Neuron (in vitro differentiated cells): ENCODE measurements around the gene CEACAM1.
"Not testable (repeated sequence)": the region's sequence is repeated elsewhere in the genome, so short reads cannot be mapped to it uniquely, and the experiment has no call there.

Source experiments
- H2AFZ ChIP-seq: one replicate; pipeline ENCODE4 v1.6.1; 2013; ENCODE audit warnings: low read depth, mild to moderate bottlenecking, inconsistent platforms, low read length, moderate library complexity
- H3K27me3 ChIP-seq: one replicate; pipeline ENCODE4 v1.6.1; 2013; ENCODE audit warnings: low read length; ENCODE audit not compliant: insufficient read depth
- H3K36me3 ChIP-seq: one replicate; pipeline ENCODE4 v1.6.1; 2013; ENCODE audit warnings: low read length; ENCODE audit not compliant: insufficient read depth
- H3K4me1 ChIP-seq: one replicate; pipeline ENCODE4 v1.6.1; 2013; ENCODE audit warnings: low read length; ENCODE audit not compliant: insufficient read depth
- H3K4me3 ChIP-seq: 2 replicates; pipeline ENCODE4 v1.5.1; 2013; ENCODE audit warnings: mild to moderate bottlenecking, low read length, moderate library complexity
- H3K9me3 ChIP-seq: one replicate; pipeline ENCODE4 v1.6.1; 2013; ENCODE audit warnings: low read length

CEACAM1 gene

DNA sequence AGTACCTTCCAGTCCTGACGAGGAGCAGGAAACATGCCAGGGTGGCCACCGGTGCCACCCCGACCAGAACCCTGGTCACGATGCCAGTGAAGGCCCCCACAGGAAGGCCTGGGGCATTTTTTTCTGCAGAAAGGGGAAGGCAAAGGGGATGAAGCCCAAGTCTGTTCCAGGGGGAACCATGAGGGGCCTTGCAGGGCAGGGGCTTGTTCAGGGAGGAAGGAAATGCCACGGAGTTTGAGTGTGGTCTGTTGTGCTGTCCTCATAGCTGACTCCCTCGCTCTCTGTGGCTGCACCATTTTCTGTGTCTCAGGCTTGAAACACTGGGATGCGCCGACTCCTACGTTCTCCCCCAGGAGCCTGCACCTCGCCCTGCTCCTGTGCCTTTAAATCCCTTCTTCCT, 27.5 kb upstream of the CEACAM1 start:
- Histone ChIP-seq H3K4me1 (peaks cover 9% of the 10 kb centered on the region), H3K9me3 (no peaks in the 10 kb centered on the region), H2AFZ (no peak overlapping the region), H3K4me3 (no peak overlapping the region), H3K36me3 (no peaks in the 10 kb centered on the region), H3K27me3 (no peaks in the 10 kb centered on the region)

DNA sequence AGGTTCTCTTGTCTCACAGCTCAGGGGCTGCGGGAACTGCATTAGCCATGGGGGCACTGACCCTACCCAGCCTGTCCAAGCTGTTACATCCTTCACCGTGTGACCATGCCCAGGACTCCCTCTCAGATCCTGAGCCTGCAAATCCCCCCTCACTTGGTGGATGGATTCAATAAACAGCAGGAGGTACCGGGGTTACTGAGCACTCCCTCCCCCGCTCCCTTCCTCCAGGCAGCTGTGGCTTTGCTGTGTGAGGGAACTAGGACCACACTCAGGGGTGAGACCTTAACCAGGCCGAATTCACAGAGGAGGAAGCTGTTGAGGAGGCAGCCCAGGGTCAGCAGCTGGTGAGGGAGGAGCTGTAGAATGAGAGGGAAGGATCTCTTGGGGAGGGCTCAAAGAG, 27.0 kb upstream of the CEACAM1 start:
- no peaks in the 10 kb centered on the region for H3K27me3 ChIP-seq
- H3K4me1 ChIP-seq, result peaks cover 9% of the 10 kb centered on the region
- no peak overlapping the region for H2AFZ ChIP-seq
- no peaks in the 10 kb centered on the region for H3K9me3 ChIP-seq
- H3K36me3 ChIP-seq, result no peaks in the 10 kb centered on the region
- no peak overlapping the region for H3K4me3 ChIP-seq

DNA sequence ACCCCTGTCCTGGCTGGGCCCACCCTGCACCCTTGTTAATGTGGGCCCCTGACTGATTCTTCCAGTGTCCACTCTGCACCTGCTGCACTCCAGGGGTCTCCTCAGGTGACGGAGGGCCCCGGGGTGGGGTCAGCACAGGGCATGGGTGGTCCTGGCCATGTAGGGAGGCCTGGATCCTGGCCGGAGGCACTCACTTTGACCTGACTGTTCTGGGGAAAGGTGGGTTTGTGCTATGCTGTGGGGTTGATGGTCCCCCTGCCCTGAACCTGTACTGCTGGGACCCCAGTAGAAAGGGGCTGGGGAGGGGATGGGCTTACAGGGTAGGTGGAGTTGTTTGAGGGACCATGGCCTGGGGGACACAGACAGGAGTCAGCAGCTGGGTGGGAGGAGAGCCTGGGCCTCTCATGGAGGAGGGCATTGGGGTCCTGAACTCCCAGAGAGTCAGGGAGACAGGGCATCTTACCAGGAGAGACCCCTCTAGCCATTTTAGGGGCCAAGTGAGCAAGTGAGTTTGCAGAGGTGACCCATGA, 25.8 kb upstream of the CEACAM1 start:
- no peaks in the 10 kb centered on the region for H3K36me3 ChIP-seq
- no peak overlapping the region for H3K4me3 ChIP-seq
- H3K9me3 ChIP-seq, result no peaks in the 10 kb centered on the region
- peaks cover 9% of the 10 kb centered on the region for H3K4me1 ChIP-seq
- H3K27me3 ChIP-seq, result no peaks in the 10 kb centered on the region
- no peak overlapping the region for H2AFZ ChIP-seq

DNA sequence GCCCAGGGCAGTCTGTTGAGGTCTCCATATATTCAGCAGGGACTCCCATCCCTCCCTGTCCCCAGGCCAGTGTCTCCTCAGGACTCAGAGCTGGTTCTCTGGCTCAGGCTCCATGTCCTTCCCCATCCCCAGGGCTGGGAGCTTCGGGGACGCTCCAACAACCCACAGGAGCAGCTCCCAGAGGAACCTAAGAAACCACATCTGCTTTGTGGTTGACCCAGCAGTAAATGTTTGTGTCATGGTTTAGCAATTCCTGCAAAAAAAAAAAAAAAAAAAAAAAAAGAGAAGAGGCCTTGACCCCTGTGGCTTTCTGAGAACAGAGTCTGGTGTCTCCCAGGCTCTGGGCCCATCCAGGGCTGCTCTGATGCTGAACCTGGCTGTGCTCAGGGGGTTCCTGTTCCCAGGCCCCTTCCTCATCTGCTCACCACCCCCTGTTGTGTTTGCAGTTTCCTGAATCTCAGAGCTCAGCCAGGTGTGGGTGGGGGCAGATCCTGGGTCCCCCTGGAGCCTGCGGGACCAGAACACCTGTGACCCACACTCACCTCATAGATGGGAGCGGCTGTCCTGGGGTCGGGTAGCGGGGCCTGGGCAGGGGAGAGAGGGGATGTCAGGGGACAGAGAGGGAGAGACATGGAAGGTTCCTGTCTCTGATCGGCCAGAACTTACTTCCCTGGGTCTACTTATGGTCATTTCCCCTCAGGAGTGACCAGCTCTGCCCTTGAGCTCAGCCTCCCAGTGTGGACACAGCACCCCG, 25.2 kb upstream of the CEACAM1 start:
- no peaks in the 10 kb centered on the region for H3K9me3 ChIP-seq
- no peak overlapping the region for H2AFZ ChIP-seq
- H3K36me3 ChIP-seq, result no peaks in the 10 kb centered on the region
- H3K4me3 ChIP-seq, result no peak overlapping the region
- no peaks in the 10 kb centered on the region for H3K27me3 ChIP-seq
- H3K4me1 ChIP-seq, result peaks cover 6% of the 10 kb centered on the region

DNA sequence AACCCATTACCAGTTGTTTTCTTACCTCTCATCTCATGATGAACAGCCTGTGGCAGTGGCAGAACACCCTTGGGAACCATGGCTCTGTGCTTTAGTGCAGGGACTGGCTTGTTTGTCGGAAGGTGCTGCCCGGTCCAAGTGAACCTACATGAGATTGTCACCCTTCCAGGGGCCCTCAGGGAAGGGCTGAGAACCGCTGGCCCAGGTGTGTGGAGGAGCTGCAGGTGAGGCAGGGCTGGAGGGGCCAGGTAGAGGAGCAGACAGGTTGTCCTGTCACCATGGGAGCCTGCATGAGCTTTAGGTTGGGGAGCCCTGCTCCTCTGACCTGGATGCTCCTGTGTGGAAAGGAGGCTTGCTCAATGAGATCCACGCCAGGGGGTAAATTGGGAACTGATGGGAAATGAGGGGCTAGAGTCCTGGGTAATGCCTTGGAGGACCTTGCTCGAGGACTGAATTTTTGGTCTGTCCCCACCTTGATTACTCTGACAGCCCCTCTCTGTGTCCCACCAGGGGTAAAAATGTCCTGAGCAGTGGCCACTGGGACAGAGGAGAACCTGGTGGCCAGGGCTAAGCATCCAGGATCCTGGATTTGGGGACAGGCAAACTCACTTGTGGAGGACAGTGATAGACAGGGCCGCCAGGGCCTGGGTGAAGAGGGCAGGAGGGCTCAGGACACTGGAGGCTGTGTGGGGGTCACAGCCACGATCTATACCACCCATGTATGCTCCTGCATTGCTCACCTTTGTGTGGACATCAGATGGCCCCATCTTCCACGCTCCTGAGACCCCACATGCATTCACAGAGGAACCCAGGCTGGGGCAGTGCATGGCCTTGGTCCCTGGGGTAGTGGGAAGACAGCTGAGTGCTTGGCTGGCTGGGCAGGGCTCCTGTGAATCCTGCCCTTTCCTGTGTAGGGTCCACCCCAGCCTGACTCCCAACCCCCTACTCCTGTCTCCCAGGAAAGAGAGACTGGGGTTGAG, 24.1 kb upstream of the CEACAM1 start:
- peaks cover 4% of the 10 kb centered on the region for H3K4me1 ChIP-seq
- no peak overlapping the region for H2AFZ ChIP-seq
- no peak overlapping the region for H3K4me3 ChIP-seq
- H3K36me3 ChIP-seq, result no peaks in the 10 kb centered on the region
- no peaks in the 10 kb centered on the region for H3K9me3 ChIP-seq
- no peaks in the 10 kb centered on the region for H3K27me3 ChIP-seq

DNA sequence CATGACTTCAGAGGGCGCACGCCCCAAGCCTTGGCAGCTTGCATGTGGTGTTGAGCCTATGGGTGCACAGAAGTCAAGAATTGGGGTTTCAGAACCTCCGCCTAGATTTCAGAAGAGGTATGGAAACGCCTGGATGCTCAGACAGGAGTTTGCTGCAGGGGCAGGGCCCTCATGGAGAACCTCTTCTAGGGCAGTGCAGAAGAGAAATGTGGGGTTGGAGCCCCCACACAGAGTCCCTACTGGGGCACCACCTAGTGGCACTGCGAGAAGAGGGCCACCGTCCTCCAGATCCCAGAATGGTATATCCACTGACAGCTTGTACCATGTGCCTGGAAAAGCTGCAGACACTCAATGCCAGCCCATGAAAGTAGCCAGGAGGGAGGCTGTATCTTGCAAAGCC, 22.2 kb upstream of the CEACAM1 start:
- not testable (repeated sequence) for H2AFZ ChIP-seq, H3K4me3 ChIP-seq, H3K9me3 ChIP-seq, H3K4me1 ChIP-seq, H3K36me3 ChIP-seq, H3K27me3 ChIP-seq

DNA sequence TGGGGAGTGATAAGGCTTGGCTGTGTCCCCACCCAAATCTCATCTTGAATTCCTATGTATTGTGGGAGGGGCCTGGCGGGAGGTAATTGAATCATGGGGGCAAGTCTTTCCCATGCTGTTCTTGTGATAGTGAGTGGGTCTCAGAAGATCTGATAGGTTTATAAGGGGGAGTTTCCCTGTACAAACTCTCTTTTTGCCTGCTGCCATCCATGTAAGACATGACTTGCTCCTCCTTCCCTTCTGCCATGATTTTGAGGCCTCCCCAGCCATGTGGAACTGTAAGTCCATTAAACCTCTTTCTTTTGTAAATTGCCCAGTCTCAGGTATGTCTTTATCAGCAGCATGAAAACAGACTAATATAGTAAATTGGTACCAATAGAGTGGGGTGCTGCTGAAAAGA, 20.8 kb upstream of the CEACAM1 start:
- H3K27me3 ChIP-seq, result not testable (repeated sequence)

DNA sequence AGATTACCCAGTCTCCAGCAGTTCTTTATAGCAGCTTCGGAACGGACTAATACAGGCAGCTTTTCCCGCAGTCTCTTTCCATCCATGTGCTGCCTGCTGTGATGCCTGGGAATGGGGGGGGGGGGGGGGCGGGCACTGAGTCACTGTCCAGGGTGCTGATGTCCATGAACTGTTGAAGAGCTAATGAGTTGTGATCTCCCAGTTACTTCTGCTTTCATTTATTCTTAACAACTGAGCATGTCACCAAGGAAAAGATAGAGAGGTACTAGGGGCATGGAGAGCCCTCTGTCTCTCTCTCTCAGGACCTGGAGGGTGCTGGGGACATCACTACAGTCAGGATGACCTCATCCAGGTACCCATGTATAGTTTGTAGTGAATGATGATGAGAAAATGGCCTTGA, 20.3 kb upstream of the CEACAM1 start:
- H3K36me3 ChIP-seq, result no peaks in the 10 kb centered on the region
- no peaks in the 10 kb centered on the region for H3K27me3 ChIP-seq
- H3K4me1 ChIP-seq, result no peaks in the 10 kb centered on the region
- H3K4me3 ChIP-seq, result no peak overlapping the region
- no peaks in the 10 kb centered on the region for H3K9me3 ChIP-seq
- H2AFZ ChIP-seq, result no peak overlapping the region

More for the DNA sequence above, 20.8 kb upstream of the CEACAM1 start:
- H2AFZ ChIP-seq, H3K9me3 ChIP-seq, H3K4me1 ChIP-seq, H3K4me3 ChIP-seq, H3K36me3 ChIP-seq: not testable (repeated sequence)

DNA sequence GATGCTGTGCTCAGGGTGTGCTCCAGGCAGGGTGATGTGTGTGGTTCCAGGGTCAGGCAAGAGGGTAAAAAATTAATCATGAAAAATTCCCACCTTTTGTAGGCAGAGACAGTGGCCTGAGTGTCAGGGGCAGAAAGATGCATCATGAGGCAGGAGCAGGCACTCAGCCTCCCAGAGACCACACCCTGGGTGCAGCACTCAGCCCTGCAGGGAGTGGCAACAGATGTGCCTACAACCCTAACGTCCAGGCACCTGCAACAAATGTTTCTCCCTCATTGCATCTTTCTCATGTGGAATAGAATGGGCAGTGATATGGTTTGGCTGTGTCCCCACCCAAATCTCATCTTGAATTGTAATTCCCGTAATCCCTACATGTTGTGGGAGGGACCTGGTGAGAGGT, 19.6 kb upstream of the CEACAM1 start:
- no peak overlapping the region for H3K4me3 ChIP-seq
- H2AFZ ChIP-seq, result no peak overlapping the region
- no peaks in the 10 kb centered on the region for H3K4me1 ChIP-seq
- no peaks in the 10 kb centered on the region for H3K9me3 ChIP-seq
- H3K36me3 ChIP-seq, result no peaks in the 10 kb centered on the region
- no peaks in the 10 kb centered on the region for H3K27me3 ChIP-seq

DNA sequence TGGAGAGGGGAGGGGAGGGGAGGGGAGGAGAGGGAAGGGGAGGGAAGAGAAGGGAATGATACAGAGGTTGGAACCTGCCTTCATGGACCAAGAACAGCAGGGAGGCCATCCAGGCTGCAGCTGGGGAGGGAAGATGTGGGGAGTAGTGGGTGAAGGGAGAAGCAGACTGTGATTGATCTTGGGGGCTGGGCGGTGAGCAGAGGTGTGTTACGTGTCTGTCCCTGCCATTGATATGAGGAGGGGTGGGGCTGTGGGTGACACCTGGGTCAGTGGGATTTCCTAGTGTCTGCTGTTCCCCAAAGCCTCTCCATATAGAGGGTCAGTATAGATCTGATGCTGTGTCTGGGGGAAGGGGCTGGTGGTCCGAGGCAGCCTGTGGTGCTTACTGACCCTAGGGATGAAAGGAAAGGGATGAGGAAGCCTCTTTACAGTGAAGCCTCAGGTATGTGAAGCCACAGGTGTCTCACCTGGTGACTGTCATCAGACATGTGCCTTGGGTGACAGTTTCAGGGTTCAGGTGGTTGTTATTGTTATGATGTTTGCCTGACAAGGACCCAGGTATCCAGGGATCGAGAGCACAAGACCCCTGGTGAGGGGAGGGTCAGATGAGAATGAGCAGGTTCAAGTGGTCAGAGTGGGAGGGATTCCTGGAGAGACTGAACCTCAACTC, 18.7 kb upstream of the CEACAM1 start:
- no peak overlapping the region for H2AFZ ChIP-seq
- no peak overlapping the region for H3K4me3 ChIP-seq
- H3K4me1 ChIP-seq, result no peaks in the 10 kb centered on the region
- H3K36me3 ChIP-seq, result no peaks in the 10 kb centered on the region
- H3K27me3 ChIP-seq, result no peaks in the 10 kb centered on the region
- no peaks in the 10 kb centered on the region for H3K9me3 ChIP-seq

DNA sequence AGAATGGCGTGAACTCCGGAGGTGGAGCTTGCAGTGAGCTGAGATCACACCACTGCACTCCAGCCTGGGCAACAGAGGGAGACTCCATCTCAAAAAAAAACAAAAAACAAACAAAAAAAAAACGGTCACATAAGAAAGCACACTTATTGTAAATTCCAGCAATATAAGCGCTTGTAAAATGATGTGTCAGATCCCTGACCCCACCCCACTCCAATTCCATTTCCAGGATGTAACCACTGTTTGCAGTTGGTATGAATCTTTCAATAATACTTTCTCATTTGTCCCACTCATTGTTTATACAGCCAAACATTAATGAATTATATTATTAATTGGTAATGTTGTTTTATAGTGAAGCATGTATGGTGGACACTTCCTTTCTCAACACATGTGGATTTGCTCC, 15.9 kb upstream of the CEACAM1 start:
- Histone ChIP-seq H3K4me3 (no peak overlapping the region), H3K4me1 (no peaks in the 10 kb centered on the region), H3K36me3 (no peaks in the 10 kb centered on the region), H3K9me3 (no peaks in the 10 kb centered on the region), H3K27me3 (no peaks in the 10 kb centered on the region), H2AFZ (no peak overlapping the region)

DNA sequence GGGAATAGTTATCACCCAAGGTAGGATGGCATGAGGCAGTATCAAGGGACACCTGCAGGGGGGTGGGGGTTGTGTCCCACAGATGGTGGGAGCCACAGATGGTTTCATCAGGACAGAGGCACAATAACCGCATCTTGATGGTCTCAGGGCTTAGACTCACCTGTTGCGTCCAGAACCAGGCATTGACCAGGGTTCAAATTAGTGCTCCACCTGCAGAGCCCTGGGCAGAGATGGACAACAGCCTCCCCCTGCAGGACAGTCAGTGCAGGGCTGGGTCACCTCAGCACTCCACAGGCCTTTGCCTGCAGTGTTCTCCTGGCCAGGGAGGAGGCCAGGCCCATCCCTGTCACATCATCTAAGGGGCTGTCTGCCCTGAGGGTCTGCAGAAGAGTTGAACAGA, 14.5 kb upstream of the CEACAM1 start:
- H3K9me3 ChIP-seq, result no peaks in the 10 kb centered on the region
- H3K4me3 ChIP-seq, result no peak overlapping the region
- H2AFZ ChIP-seq, result no peak overlapping the region
- H3K4me1 ChIP-seq, result no peaks in the 10 kb centered on the region
- H3K36me3 ChIP-seq, result no peaks in the 10 kb centered on the region
- no peaks in the 10 kb centered on the region for H3K27me3 ChIP-seq

DNA sequence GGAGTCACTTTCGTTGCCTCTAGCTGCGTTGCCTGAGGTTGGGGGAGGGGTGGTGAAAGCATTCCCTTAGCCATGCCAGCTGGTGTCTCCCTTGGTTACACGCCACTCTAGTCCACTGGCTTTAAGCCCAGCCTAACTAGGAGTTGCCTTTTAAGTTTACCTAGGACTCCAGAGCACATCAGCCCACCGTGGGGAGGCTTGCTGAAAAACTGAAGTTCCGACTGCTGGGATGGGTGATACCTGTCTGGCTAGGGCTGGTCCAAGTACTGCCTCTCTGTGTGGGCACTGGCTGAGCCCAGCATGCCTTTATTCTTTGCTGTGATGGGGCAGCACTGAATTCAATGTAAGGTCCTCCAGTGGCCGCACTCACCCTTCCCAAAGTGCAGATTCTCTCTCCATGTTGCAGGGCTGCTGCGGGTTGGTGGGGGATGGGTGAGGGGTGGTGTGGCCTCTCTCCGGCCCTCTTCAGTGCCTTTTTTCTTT, 11.8 kb upstream of the CEACAM1 start:
- Histone ChIP-seq H3K27me3 (no peaks in the 10 kb centered on the region), H3K9me3 (no peaks in the 10 kb centered on the region), H2AFZ (no peak overlapping the region), H3K36me3 (no peaks in the 10 kb centered on the region), H3K4me1 (no peaks in the 10 kb centered on the region), H3K4me3 (no peak overlapping the region)
